ENCODE data around the gene MRPS12. TPM values are rescaled to one million over a fixed set of nuclear protein-coding genes. Genes with fewer than 3 reads are reported as not detected.
A peak's percentile ranks its signal among the peaks of the same experiment; 100 is the strongest.

MRPS12 gene
- total RNA-seq, 1 experiment from 2014 or later: 81.3 TPM

DNA sequence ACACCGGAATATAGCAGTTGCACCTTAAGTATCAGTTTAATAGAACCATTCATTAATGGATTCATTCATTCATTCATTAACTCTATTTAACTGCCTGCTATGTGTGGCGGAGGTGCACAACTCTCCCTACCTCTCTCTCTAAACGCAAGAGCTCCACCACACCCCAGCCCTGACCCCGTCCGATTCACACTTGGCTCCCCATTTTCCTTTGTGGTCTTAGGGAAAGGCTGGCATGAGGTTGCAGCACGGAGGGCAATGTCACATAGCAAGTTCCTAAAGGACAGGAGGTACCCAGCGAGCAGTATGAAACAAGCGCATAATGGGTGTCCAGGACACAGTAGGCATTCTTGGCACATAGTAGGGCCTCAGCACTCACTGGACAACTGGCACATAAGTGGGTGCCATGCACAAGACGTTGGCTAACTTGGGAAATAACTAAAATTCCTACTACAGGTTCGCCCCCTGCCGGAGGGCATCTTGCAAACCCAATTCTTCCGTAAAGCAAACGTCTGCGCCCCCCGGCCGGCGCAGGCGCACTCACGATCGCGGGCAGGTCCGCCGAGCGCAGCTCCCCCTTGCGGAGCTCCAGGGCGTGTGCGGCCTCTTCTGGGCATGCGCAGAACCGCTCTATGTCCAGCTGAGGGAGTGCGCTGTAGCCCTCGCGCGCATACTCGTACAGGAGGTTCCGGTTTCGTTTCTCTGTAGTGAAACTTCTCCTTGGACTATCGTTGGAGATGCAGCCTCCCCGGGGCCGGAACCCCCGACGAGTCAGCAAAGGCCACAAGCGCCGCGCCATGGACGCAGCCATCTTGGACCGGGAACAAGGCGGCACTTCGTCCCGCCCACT, 592 bp upstream of the MRPS12 start, which contains the start of gene SARS2:
SARS2 (minus strand) TSS at position 835 of the 847 bp plus-strand sequence; CDS start at position 808, 27 bp downstream.
- no peak within 1 kb of the TSS for H3T11ph ChIP-seq (ENCODE audit: low read length)
- peak; percentile 95 for DNase-seq
- Mint-ChIP-seq H3K4me3 (peak within 1 kb of the TSS; percentile 98 to 99), H3K36me3 (ENCODE audit: insufficient read depth in 1 of 3, low read depth in 3 of 3) (peaks cover 50 to 59% (median 57%) of the 10 kb centered on the region in 3 experiments), H3K4me1 (peaks cover 8 to 14% of the 10 kb centered on the region in 2 experiments), H3K27me3 (ENCODE audit: low read depth) (peaks cover 2% of the 10 kb centered on the region), H3K9me3 (peaks cover 20% of the 10 kb centered on the region in 2 experiments), H3K27ac (peak within 1 kb of the TSS; percentile 99)
- no peak within 1 kb of the TSS for H2AFZ ChIP-seq (ENCODE audit: low read length)
- H4K20me1 ChIP-seq (ENCODE audit: control insufficient read depth, insufficient read depth, insufficient read length): no peaks in the 10 kb centered on the region
- no peak within 1 kb of the TSS for H2BK12ac ChIP-seq (ENCODE audit: insufficient read length, low read depth, low read length)
- peak within 1 kb of the TSS; percentile 99 for H3K18ac ChIP-seq (ENCODE audit: insufficient read length, low read depth, low read length)
- no peak within 1 kb of the TSS for H3K23ac ChIP-seq (ENCODE audit: insufficient read length, low read depth, low read length)
- peak within 1 kb of the TSS; percentile 99 for H3K14ac ChIP-seq (ENCODE audit: insufficient read depth, low read length)
- WGBS (ENCODE audit: extremely low coverage, insufficient read length, low lambda C conversion rate): no CpG with 5 or more reads among the region's 49 CpGs
- H2BK5ac ChIP-seq (ENCODE audit: insufficient read length, low read length): peak within 1 kb of the TSS; percentile 41
- H3K4ac ChIP-seq (ENCODE audit: low read depth, low read length): no peak within 1 kb of the TSS
- H3K9ac ChIP-seq (ENCODE audit: extremely low read depth, insufficient read length, low read length): peak within 1 kb of the TSS; percentile 96
- peaks cover 12% of the 10 kb centered on the region for H3K9me3 ChIP-seq (ENCODE audit: control insufficient read depth, low read depth, low read length)
- H3K4me2 ChIP-seq (ENCODE audit: insufficient read depth, insufficient read length, low read length): peak within 1 kb of the TSS; percentile 100
- no peak within 1 kb of the TSS for H4K91ac ChIP-seq (ENCODE audit: insufficient read length, low read depth, low read length)
- no peak within 1 kb of the TSS for H2AK5ac ChIP-seq (ENCODE audit: insufficient read length, low read length)
- H3K27me3 ChIP-seq (ENCODE audit: insufficient read depth, low read length): no peaks in the 10 kb centered on the region
- H3K56ac ChIP-seq (ENCODE audit: insufficient read length, low read depth, low read length): no peak within 1 kb of the TSS
- H3K4me1 ChIP-seq (ENCODE audit: insufficient read depth, low read length): no peaks in the 10 kb centered on the region
- no peak within 1 kb of the TSS for H2BK20ac ChIP-seq (ENCODE audit: low read depth, low read length, poor library complexity, severe bottlenecking)
- H3K23me2 ChIP-seq (ENCODE audit: insufficient read length, low read depth, low read length, poor library complexity, severe bottlenecking): peaks cover 10% of the 10 kb centered on the region
- peak within 1 kb of the TSS; percentile 12 for H4K8ac ChIP-seq (replicated peaks; ENCODE audit: insufficient read length, low read depth, low read length)
- no peak within 1 kb of the TSS for H2BK15ac ChIP-seq (ENCODE audit: low read depth, low read length)
- H3K27ac ChIP-seq (ENCODE audit: insufficient read length, low read depth, low read length): peak within 1 kb of the TSS; percentile 42
- H3K79me2 ChIP-seq (ENCODE audit: insufficient read depth, low read length): peaks cover 11% of the 10 kb centered on the region; the same call in 1 of the 2 replicates
- H4K5ac ChIP-seq (ENCODE audit: insufficient read length, low read depth, low read length): peak within 1 kb of the TSS; percentile 86
- TF ChIP-seq, protein P1, sequence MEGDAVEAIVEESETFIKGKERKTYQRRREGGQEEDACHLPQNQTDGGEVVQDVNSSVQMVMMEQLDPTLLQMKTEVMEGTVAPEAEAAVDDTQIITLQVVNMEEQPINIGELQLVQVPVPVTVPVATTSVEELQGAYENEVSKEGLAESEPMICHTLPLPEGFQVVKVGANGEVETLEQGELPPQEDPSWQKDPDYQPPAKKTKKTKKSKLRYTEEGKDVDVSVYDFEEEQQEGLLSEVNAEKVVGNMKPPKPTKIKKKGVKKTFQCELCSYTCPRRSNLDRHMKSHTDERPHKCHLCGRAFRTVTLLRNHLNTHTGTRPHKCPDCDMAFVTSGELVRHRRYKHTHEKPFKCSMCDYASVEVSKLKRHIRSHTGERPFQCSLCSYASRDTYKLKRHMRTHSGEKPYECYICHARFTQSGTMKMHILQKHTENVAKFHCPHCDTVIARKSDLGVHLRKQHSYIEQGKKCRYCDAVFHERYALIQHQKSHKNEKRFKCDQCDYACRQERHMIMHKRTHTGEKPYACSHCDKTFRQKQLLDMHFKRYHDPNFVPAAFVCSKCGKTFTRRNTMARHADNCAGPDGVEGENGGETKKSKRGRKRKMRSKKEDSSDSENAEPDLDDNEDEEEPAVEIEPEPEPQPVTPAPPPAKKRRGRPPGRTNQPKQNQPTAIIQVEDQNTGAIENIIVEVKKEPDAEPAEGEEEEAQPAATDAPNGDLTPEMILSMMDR (conservative IDR thresholded peaks at IDR 0.05): peak; percentile 100
- peak within 1 kb of the TSS; percentile 91 for H2BK120ac ChIP-seq (ENCODE audit: low read depth, low read length, poor library complexity, severe bottlenecking)
- H3K79me1 ChIP-seq (ENCODE audit: insufficient read depth, low read depth, low read length, poor library complexity, severe bottlenecking): peaks cover 2% of the 10 kb centered on the region

All from H9 (cell line).